Panc1 (cell line): ENCODE measurements around the gene ZNF511. TPM values are rescaled to one million over a fixed set of nuclear protein-coding genes. Genes with fewer than 3 reads are reported as not detected.

Source experiments
- ATAC-seq: fragments of 200-7000 bp; cut with Tn5 transposase; 2 replicates; pipeline ENCODE4 v1.9.1; 2020; ENCODE audit warnings: mild to moderate bottlenecking, moderate library complexity
- BruUV-seq: library from RNA; stranded (reverse); fragments of 400-500 nt; replicated peaks from 2 replicates; lab custom pipeline; 2021; lab: Mats Ljungman, UMichigan
- CTCF ChIA-PET: fragments of 300-600 bp; sonication (Branson Sonifier 250); formaldehyde crosslinking; loops from one replicate; lab custom pipeline; 2022; ENCODE audit warnings: antibody characterized with exemption; lab: Charles Lee
- POLR2A ChIA-PET: fragments of 300-600 bp; sonication (Branson Sonifier 250); formaldehyde crosslinking; loops from one replicate; lab custom pipeline; 2022; ENCODE audit warnings: antibody characterized with exemption; lab: Charles Lee
- DNase-seq: peaks from one replicate; pipeline ENCODE4 v3.0.0-alpha.2; 2010; ENCODE audit warnings: low read depth, low spot score
- H3K27ac ChIP-seq: 2 replicates; pipeline ENCODE4 v1.5.1; 2011; ENCODE audit warnings: mild to moderate bottlenecking, low read length, inconsistent platforms
- H3K27me3 ChIP-seq: fragments of 200-500 bp; sonication (Bioruptor generic); 2 replicates; pipeline ENCODE4 v1.6.0; 2014; ENCODE audit warnings: low read length, inconsistent platforms; ENCODE audit not compliant: control insufficient read depth, insufficient read depth
- H3K36me3 ChIP-seq: fragments of 200-500 bp; sonication (Bioruptor generic); 2 replicates; pipeline ENCODE4 v1.5.1; 2014; ENCODE audit warnings: inconsistent platforms, mild to moderate bottlenecking, low read length, moderate library complexity; ENCODE audit not compliant: control insufficient read depth, insufficient read depth
- H3K4me1 ChIP-seq: 2 replicates; pipeline ENCODE4 v1.5.1; 2011; ENCODE audit warnings: inconsistent platforms, mild to moderate bottlenecking, low read length, moderate library complexity; ENCODE audit not compliant: control insufficient read depth, insufficient read depth
- H3K4me3 ChIP-seq, 2 experiments: 2 replicates each; pipeline ENCODE4 v1.5.1; 2011 to 2012; ENCODE audit warnings: low read depth in 2 of 2, low read length in 2 of 2, mild to moderate bottlenecking in 2 of 2, inconsistent platforms in 1 of 2, moderate library complexity in 1 of 2
- H3K9me3 ChIP-seq: fragments of 200-500 bp; sonication (Bioruptor generic); 2 replicates; pipeline ENCODE4 v1.5.1; 2014; ENCODE audit warnings: low read depth, mild to moderate bottlenecking, inconsistent platforms, low read length, moderate library complexity; ENCODE audit not compliant: control insufficient read depth, insufficient read depth
- POLR2AphosphoS5 ChIP-seq: IDR thresholded peaks from 2 replicates; pipeline ENCODE4 v1.6.1; 2012; ENCODE audit warnings: mild to moderate bottlenecking, low read depth, low read length, moderate library complexity
- SIN3A ChIP-seq: IDR thresholded peaks from 2 replicates; pipeline ENCODE4 v1.6.1; 2012; ENCODE audit warnings: low read depth, mild to moderate bottlenecking, low read length, moderate library complexity, borderline replicate concordance; ENCODE audit not compliant: insufficient read depth
- TCF7L2 ChIP-seq: IDR thresholded peaks from 2 replicates; pipeline ENCODE4 v1.6.1; 2011; ENCODE audit warnings: mild to moderate bottlenecking, low read depth, low read length, inconsistent platforms
- in situ Hi-C: cut with HindIII; loops from 2 replicates; pipeline ENCODE4 v1.10.0; 2016; ENCODE audit warnings: low sequenced_read_pairs, low pct_unique_long_range_greater_than_20kb
- intact Hi-C: fragments of 100-400 bp; cut with micrococcal nuclease; formaldehyde crosslinking; loops from one replicate; pipeline ENCODE4 v1.10.0; 2022; ENCODE audit not compliant: unreplicated experiment
- total RNA-seq: library from RNA; stranded (reverse); gene quantifications from one replicate; pipeline ENCODE4 v1.2.1, GENCODE V29; 2021; ENCODE audit not compliant: unreplicated experiment
- TF ChIP-seq, protein P1 (sequence below): fragments of 450-650 bp; IDR thresholded peaks from 2 replicates; pipeline ENCODE4 v1.5.1; 2017; ENCODE audit warnings: mild to moderate bottlenecking
- TF ChIP-seq, protein P2 (sequence below), 2 experiments: IDR thresholded peaks; 2 replicates each; pipeline ENCODE4 v1.6.1; 2011 to 2012; ENCODE audit warnings: low read depth in 2 of 2, control low read depth in 1 of 2, low read length in 1 of 2, mild to moderate bottlenecking in 1 of 2, moderate library complexity in 1 of 2; ENCODE audit not compliant: insufficient read depth in 1 of 2

Gene ZNF511
- total RNA-seq, 1 experiment from 2014 or later: 93.8 TPM

DNA sequence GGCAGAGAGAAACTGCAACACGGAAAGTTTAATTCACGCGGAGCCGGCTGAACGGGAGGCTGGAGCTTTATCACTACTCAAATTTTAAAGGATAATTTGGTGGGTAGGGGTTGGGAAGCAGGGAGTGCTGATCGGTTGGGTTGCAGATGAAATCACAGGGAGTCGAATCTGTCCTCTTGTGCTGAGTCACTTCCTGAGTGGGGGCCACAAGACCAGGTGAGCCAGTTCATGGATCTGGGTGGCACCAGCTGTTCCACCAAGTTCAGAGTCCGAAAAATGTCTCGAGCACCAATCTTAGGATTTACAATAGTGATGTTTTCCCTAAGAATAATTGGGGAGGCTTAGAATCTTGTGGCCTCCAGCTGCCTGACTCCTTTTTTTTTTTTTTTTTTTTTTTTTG is 34.8 kb downstream of the ZNF511 start:
- ChIA-PET POLR2A (no interaction called here), CTCF (interaction anchor here (1.1 kb wide), 1 partner anchor 14 kb away, joined by 7 read pairs; no protein-coding TSS in a partner anchor)
- intact Hi-C loops: no loop called here

DNA sequence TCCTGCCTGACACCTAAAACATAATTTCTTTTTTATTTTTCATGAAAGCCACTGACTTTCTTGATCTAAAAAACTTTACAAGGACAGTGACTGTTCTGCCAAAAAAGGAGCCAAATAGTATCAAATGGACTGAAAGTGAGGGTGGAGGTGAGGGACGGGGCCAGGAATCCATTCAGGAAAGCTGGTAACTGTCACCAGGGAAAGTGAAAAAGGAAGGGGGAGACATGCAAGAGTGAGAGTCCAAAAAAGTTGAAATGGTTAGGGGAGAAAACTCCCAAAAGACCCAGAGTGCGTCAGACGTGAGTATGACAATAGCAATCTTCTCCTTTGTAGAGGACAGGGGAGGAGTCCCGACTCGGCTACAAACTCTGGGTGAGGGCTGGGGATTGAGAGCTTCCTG is 35.5 kb downstream of the ZNF511 start:
- CTCF ChIA-PET: no interaction called here
- DNase-seq: no peak
- TF ChIP-seq SIN3A: no peak
- no peak for TF ChIP-seq POLR2AphosphoS5
- TF ChIP-seq, protein P1, sequence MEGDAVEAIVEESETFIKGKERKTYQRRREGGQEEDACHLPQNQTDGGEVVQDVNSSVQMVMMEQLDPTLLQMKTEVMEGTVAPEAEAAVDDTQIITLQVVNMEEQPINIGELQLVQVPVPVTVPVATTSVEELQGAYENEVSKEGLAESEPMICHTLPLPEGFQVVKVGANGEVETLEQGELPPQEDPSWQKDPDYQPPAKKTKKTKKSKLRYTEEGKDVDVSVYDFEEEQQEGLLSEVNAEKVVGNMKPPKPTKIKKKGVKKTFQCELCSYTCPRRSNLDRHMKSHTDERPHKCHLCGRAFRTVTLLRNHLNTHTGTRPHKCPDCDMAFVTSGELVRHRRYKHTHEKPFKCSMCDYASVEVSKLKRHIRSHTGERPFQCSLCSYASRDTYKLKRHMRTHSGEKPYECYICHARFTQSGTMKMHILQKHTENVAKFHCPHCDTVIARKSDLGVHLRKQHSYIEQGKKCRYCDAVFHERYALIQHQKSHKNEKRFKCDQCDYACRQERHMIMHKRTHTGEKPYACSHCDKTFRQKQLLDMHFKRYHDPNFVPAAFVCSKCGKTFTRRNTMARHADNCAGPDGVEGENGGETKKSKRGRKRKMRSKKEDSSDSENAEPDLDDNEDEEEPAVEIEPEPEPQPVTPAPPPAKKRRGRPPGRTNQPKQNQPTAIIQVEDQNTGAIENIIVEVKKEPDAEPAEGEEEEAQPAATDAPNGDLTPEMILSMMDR: no peak
- TF ChIP-seq, protein P2, sequence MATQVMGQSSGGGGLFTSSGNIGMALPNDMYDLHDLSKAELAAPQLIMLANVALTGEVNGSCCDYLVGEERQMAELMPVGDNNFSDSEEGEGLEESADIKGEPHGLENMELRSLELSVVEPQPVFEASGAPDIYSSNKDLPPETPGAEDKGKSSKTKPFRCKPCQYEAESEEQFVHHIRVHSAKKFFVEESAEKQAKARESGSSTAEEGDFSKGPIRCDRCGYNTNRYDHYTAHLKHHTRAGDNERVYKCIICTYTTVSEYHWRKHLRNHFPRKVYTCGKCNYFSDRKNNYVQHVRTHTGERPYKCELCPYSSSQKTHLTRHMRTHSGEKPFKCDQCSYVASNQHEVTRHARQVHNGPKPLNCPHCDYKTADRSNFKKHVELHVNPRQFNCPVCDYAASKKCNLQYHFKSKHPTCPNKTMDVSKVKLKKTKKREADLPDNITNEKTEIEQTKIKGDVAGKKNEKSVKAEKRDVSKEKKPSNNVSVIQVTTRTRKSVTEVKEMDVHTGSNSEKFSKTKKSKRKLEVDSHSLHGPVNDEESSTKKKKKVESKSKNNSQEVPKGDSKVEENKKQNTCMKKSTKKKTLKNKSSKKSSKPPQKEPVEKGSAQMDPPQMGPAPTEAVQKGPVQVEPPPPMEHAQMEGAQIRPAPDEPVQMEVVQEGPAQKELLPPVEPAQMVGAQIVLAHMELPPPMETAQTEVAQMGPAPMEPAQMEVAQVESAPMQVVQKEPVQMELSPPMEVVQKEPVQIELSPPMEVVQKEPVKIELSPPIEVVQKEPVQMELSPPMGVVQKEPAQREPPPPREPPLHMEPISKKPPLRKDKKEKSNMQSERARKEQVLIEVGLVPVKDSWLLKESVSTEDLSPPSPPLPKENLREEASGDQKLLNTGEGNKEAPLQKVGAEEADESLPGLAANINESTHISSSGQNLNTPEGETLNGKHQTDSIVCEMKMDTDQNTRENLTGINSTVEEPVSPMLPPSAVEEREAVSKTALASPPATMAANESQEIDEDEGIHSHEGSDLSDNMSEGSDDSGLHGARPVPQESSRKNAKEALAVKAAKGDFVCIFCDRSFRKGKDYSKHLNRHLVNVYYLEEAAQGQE (IDR thresholded peaks at IDR 0.05; ENCODE audit: insufficient read depth in 1 of 2, low read depth in 2 of 2, low read length in 1 of 2): no peak
- no peak for TF ChIP-seq TCF7L2
- intact Hi-C loops (no loop called here), in situ Hi-C loops (no loop called here)
- no TSS peak for BruUV-seq
- POLR2A ChIA-PET: no interaction called here
- Histone ChIP-seq H3K4me3 (no peak overlapping the region), H3K36me3 (no peaks in the 10 kb centered on the region), H3K4me1 (0 out of 2 replicates have a peak, but pooled peaks cover 4% of the 10 kb centered on the region), H3K9me3 (no peaks in the 10 kb centered on the region), H3K27me3 (no peaks in the 10 kb centered on the region), H3K27ac (no peak overlapping the region)
- ATAC-seq: no peak

More for the DNA sequence above, 34.8 kb downstream of the ZNF511 start:
- Histone ChIP-seq H3K9me3 (no peaks in the 10 kb centered on the region), H3K36me3 (no peaks in the 10 kb centered on the region), H3K27me3 (no peaks in the 10 kb centered on the region), H3K27ac (no peak overlapping the region), H3K4me3 (no peak overlapping the region), H3K4me1 (0 out of 2 replicates have a peak, but pooled peaks cover 4% of the 10 kb centered on the region)
- DNase-seq: no peak
- TF ChIP-seq TCF7L2 (no peak), SIN3A (no peak), POLR2AphosphoS5 (no peak)
- TF ChIP-seq, protein P1: no peak
- TF ChIP-seq, protein P2 (IDR thresholded peaks at IDR 0.05; ENCODE audit: insufficient read depth in 1 of 2, low read depth in 2 of 2, low read length in 1 of 2): no peak
- in situ Hi-C loops: no loop called here
- ATAC-seq: no peak
- BruUV-seq: no TSS peak
